GM18858 (cell line): ENCODE data around the gene TLE2.
"Not testable (repeated sequence)": the region's sequence is repeated elsewhere in the genome, so short reads cannot be mapped to it uniquely, and the experiment has no call there.

Source experiments
- ATAC-seq: cut with Tn5 transposase; IDR thresholded peaks from one replicate; pipeline ENCODE4 v1.9.1; 2021; ENCODE audit not compliant: unreplicated experiment

The TLE2 gene

GRCh38 chr19:3038214-3038613 lies 9.1 kb upstream of the TLE2 start:
- no peak for ATAC-seq

DNA sequence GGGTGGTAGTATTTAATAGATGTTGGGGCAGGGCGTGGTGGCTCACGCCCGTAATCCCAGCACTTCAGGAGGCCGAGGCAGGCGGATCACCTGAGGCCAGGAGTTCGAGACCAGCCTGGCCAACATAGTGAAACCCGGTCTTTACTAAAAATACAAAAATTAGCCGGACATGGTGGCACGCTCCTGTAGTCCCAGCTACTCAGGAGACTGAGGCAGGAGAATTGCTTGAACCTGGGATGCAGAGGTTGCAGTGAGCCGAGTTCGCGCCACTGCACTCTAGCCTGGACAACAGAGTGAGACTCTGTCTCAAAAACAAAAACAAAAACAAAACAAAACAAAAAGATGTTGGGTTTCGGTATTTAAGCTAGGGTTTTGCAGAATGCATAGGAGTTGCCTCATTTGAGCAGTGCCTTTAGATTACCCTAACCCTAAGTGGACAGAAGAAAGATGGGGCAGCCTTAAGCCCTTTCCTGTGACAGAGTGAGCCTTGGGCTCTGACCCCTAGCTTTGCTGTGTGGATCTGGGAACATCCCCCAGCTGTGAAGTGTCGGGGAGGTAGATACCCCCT lies 8.0 kb upstream of the TLE2 start:
- ATAC-seq, result not testable (repeated sequence)

GRCh38 chr19:3036119-3036976 lies 7.3 kb upstream of the TLE2 start:
- no peak for ATAC-seq

- ATAC-seq, result peak; percentile 77
Measured at GRCh38 chr19:3035542-3036118, 6.5 kb upstream of the TLE2 start.

DNA sequence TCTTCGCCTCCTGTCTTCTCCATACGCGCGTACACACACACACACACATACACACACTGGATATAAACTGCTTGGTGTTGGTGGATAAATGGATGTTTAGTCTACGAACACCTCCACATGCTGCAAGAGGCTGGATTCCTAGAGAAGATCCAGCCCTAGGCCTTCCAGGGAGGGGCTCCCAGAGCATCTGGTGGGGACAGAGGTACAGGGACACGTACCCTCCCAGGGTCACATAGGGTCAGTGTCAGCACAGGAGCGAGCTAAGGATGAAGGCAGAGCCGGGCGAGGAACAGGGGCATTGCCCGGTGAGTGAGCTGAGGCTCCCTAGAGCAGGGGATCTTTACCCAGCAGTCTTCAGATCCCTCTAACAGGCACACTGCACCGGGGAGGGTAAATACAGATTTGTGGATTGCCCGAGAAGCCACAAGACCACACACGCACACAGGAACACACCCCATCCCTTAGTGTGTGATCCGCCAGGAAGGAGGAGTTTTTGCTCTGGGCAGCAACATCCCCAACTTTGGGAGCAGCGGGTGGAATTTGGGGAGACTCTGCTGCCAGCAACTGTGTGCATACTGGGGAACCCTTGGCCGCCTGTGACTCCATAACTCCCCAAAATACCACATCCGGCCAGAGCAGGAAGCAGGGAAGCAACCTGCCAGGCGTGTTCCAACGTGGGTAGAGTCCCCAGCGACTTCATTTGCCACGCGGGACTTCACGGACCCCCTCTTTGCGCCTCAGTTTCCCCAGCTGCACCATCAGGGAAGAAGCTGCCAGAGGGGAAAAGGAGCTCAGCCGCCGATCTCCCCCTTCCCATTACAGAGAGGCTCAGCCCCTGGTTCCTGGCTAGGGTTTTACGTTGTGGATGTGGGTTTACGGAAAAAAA lies 5.8 kb upstream of the TLE2 start:
- ATAC-seq, result no peak

DNA sequence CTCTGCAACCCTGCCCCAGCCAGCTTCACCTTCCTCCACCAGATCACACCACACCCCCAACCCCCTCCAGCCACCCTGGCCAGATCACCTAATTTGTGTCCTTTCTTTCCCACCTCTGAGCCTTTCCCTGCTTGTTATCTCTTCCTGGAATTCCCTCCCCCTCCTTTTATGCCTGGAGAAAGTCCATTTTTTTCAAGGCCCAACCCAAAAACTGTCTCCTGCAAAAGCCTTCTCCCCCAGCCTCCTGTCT lies 5.3 kb upstream of the TLE2 start:
- no peak for ATAC-seq

DNA sequence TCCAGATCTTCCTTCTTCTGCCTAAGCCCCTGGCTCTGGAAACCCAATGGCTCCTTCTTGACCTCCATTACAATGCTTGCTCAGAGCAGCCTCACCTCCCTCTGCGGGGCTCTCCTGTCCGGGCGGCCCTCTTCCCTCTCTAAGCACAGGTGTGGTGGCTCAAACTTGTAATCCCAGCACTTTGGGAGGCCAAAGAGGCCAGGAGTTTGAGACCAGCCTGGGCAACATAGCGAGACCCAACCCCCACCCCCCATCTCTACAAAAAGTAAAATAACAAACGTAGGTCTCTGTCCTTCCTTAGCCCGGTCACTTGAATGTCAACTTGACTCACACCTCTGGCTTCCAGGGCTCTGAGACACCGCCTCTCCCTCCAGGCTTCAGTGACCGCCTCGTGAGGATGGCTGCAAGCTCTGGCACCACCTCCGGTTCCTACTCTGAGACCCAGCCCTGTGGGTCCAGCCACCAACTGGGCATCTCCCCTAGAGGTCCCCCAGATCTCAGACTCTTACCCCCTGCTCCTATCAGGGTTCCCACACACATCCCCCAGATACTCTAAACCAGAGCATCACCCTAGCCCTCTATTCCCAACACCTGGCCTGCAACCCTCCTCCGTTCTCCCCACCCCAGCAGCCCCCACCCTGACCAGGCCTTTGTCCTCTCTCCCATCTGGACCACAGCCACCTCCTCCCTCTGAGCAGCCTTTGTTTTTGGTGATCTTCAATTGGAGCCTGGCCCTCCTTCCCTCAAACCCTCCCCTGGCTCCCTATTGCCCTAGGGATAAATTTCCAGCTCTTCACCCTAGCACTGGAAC lies 4.7 kb upstream of the TLE2 start:
- no peak for ATAC-seq

GRCh38 chr19:3031607-3031867 lies 2.5 kb upstream of the TLE2 start:
- ATAC-seq, result no peak

DNA sequence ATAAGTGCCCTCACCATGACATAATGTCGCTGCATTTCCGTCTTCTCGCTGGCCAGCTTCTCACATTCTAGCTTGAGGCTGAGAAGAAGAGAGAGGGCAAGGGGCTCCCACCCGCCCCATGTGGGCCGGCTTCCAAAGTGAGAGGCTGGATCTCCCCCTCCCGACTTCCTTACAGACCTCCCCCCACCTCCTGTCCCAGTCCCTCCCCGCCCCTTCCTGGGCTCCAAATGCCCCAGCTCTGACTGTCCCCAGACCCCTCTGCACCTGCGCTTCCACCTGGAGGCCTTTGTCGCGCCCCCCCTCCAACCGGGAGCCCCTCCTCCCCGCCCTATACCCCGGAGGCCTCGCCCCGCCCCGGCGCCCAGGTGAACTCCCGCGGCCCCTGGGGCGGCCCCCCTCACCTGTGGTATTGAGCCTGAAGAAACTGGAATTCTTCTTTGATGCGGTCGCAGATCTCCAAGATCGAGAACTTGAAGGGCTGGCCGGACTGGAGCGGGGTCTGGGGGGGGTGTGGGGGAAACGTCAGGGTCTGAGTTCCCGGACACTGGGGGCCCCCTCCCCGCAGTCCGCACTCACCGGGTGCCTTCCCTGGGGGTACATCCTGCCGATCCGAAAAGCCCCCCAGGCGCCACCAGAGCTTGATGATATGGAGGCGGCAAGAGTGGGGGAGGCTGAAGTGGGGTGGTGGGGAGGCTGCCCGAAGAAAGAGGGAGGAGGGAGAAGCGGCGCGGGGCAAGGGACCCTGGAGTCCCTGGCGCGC lies 595 bp downstream of the TLE2 start:
- ATAC-seq, result no peak

DNA sequence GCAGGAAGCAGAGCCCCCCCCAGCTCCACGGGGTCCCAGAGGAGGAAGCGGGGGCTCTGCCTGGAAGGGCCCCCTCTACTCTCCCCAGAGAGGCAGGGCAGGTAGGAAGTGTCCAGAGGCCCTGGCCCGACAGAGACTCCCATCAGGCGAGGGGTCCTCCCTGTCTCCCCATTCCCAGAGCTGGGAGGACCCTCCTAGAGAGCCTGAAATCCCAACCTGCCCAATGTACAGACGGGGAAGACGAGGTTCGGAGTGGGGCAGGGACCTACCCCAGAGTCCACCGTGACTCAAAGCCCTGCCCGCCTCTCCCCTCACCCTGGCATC lies 1.1 kb downstream of the TLE2 start:
- ATAC-seq, result no peak

- ATAC-seq, result no peak
Measured at GRCh38 chr19:3027292-3027691, 1.8 kb downstream of the TLE2 start.

GRCh38 chr19:3026768-3027167 lies 2.3 kb downstream of the TLE2 start:
- no peak for ATAC-seq

DNA sequence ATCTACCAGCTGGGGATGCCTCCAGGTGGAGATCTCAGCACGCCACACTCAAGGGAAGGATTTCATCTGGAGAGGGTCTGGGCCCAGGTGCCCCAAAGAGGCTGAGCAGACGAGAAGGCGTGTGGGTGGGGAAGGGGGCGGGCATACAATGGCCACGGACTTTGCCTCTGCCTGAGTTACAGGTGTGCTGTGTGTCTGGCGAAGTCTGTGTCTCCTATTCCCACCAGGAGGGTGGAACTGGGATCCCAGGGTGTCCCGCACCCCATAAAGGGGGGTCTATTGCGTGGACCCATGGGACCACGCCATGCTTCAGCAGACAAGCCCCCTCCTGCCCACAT lies 3.6 kb downstream of the TLE2 start:
- ATAC-seq, result no peak

DNA sequence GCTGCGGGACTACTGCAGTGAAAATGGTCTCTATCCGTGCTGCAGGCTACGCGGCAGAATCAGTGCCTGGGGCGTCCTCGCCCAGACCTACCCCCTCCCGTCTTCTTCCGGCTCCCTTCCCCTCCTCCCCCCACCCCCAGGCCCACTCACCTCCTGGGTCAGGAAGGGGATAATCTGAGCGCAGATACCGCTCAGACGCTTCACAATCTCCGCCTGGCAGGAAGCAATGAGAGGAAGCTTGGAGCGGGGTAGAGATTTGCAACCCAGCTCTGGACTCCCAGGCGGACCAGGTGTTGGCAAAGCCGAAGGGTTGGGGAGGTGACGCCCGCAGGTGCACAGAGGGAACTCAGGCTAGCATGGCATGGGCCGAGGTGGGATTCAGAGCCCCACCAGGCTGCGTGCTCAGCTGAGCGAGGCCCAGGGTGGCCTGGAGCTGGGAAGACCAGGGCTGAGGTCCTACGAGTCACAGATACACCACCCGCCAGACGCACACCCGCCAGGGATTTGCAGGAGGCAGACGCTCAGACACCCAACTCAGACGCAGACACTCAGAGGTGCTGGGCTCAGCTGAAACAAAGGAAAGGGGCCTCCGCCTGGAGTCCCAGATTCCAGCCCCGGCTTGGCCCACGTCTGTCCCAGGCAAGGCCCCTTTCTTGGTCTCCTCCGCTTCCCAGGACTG lies 4.1 kb downstream of the TLE2 start:
- ATAC-seq, result no peak

GRCh38 chr19:3024509-3024869 lies 4.6 kb downstream of the TLE2 start:
- ATAC-seq, result no peak

DNA sequence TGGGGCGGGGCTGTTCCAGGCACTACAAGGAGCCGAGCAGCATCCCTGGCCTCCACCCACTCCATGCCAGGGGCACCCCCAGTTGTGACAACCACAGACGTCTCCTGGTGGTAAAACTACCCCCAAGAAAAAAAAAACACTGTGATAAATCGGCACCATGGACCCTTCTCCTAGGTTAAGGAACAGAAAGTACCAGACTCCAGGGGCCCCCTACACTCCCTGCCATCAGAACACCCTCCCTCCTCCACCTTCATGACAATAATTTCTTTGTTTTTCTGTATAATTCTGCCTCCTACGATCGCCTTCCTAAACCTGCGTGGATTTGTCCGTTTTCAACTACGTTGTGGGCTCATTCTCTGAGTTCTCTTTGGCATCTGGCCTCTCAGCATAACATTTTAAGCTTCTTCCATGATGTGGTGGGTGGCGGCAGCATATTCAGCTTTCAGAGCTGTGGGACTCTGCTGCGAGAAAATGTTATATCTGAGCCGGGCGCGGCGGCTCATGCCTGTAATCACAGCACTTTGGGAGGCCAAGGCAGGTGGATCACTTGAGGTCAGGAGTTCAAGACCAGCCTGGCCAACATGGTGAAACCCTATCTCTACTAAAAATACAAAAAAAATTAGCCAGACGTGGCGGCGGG lies 8.6 kb downstream of the TLE2 start:
- ATAC-seq, result no peak

GRCh38 chr19:3019211-3019854 lies 9.7 kb downstream of the TLE2 start:
- no peak for ATAC-seq

GRCh38 chr19:3017923-3018322 lies 11.2 kb downstream of the TLE2 start:
- no peak for ATAC-seq
